GM12878 (cell line): ENCODE results near the gene PTPRN2. TPM values are rescaled to one million over a fixed set of nuclear protein-coding genes. Genes with fewer than 3 reads are reported as not detected.

ENCODE experiments used
- ATAC-seq: fragments of 200-7000 bp; cut with Tn5 transposase; 3 replicates; pipeline ENCODE4 v1.9.1; 2020; ENCODE audit warnings: mild to moderate bottlenecking, moderate library complexity
- BruUV-seq: library from RNA; stranded (reverse); fragments of 400-500 nt; replicated peaks from 2 replicates; lab custom pipeline; 2021; lab: Mats Ljungman, UMichigan
- CTCF ChIA-PET: fragments of 300-600 bp; sonication (Branson Sonifier 250); formaldehyde crosslinking; extraction: SDS; loops from one replicate; lab custom pipeline; 2021; ENCODE audit warnings: inconsistent platforms; lab: Yijun Ruan, JAX
- POLR2A ChIA-PET: fragments of 350-600 bp; formaldehyde crosslinking; extraction: SDS; loops from one replicate; lab custom pipeline; 2021; ENCODE audit warnings: inconsistent platforms; lab: Charles Lee
- RAD21 ChIA-PET: fragments of 300-600 bp; sonication (Branson Sonifier 250); formaldehyde crosslinking; loops from one replicate; lab custom pipeline; 2023; ENCODE audit warnings: antibody characterized with exemption; ENCODE audit not compliant: unreplicated experiment; lab: Charles Lee
- SMC1A ChIA-PET: fragments of 300-600 bp; sonication (Branson Sonifier 250); formaldehyde crosslinking; loops from one replicate; lab custom pipeline; 2023; ENCODE audit not compliant: unreplicated experiment, uncharacterized antibody; lab: Charles Lee
- DNase-seq: peaks from one replicate; pipeline ENCODE4 v3.0.0-alpha.2; 2011; ENCODE audit warnings: low read depth, low spot score
- FAIRE-seq: peaks from 3 replicates; lab custom pipeline; 2011; peaks lifted over from hg19 to GRCh38; lab: Jason Lieb, UNC
- H2AFZ ChIP-seq: 2 replicates; pipeline ENCODE4 v1.6.0; 2011; ENCODE audit warnings: low read depth, low read length, control low read depth; ENCODE audit not compliant: control insufficient read depth
- H3K27ac ChIP-seq: 2 replicates; pipeline ENCODE4 v1.5.1; 2011; ENCODE audit warnings: control low read depth; ENCODE audit not compliant: control insufficient read depth, insufficient read depth
- H3K27me3 ChIP-seq, 2 experiments: replicated peaks in 1 of 2; 2 replicates each; pipeline versions ENCODE4 v1.6.0 to v1.6.1; 2011; ENCODE audit warnings: low read length in 1 of 2; ENCODE audit not compliant: control insufficient read depth in 2 of 2, insufficient read depth in 2 of 2
- H3K36me3 ChIP-seq, 2 experiments: 2 replicates each; pipeline ENCODE4 v1.5.1; 2011; ENCODE audit warnings: low read length in 1 of 2; ENCODE audit not compliant: control insufficient read depth in 2 of 2, insufficient read depth in 2 of 2
- H3K4me1 ChIP-seq: 2 replicates; pipeline ENCODE4 v1.6.1; 2011; ENCODE audit warnings: mild to moderate bottlenecking, low read length, moderate library complexity, mixed read lengths; ENCODE audit not compliant: control insufficient read depth, insufficient read depth
- H3K4me2 ChIP-seq: 2 replicates; pipeline ENCODE4 v1.6.0; 2011; ENCODE audit warnings: control low read depth; ENCODE audit not compliant: control insufficient read depth, insufficient read depth
- H3K4me3 ChIP-seq: fragments of 200-600 bp; sonication (generic); 2 replicates; pipeline ENCODE4 v1.5.1; 2016
- H3K79me2 ChIP-seq: 2 replicates; pipeline ENCODE4 v1.6.0; 2011; ENCODE audit warnings: low read length; ENCODE audit not compliant: control insufficient read depth, insufficient read depth
- H3K9ac ChIP-seq: 2 replicates; pipeline ENCODE4 v1.8.0; 2011; ENCODE audit warnings: low read length, control low read depth, mixed read lengths; ENCODE audit not compliant: control insufficient read depth, insufficient read depth
- H3K9me3 ChIP-seq: replicated peaks from 3 replicates; pipeline ENCODE4 v1.5.1; 2011; ENCODE audit warnings: mild to moderate bottlenecking, low read length; ENCODE audit not compliant: control insufficient read depth, insufficient read depth
- H4K20me1 ChIP-seq: 2 replicates; pipeline ENCODE4 v1.6.0; 2011; ENCODE audit not compliant: control insufficient read depth, insufficient read depth
- BCLAF1 ChIP-seq: fragments of 450-650 bp; IDR thresholded peaks from 2 replicates; pipeline ENCODE4 v1.6.1; 2017; ENCODE audit warnings: antibody characterized with exemption, mild to moderate bottlenecking, moderate library complexity
- BHLHE40 ChIP-seq, 2 experiments: fragments of 450-650 bp in 1 of 2; IDR thresholded peaks; 2 replicates each; pipeline ENCODE4 v1.6.1; 2011 to 2017; ENCODE audit warnings: low read depth in 2 of 2, borderline replicate concordance in 1 of 2, improper control_type of control experiment in 1 of 2, low read length in 1 of 2, mild to moderate bottlenecking in 1 of 2
- CBX5 ChIP-seq: sonication (generic); IDR thresholded peaks from 2 replicates; pipeline ENCODE4 v1.6.1; 2016; ENCODE audit warnings: low read depth, moderate library complexity, mild to moderate bottlenecking, inconsistent platforms
- DPF2 ChIP-seq: fragments of 450-650 bp; IDR thresholded peaks from 2 replicates; pipeline ENCODE4 v1.6.1; 2017; ENCODE audit warnings: mild to moderate bottlenecking
- FOS ChIP-seq: IDR thresholded peaks from 3 replicates; pipeline ENCODE4 v1.6.1; 2011; ENCODE audit warnings: borderline replicate concordance; ENCODE audit not compliant: insufficient read length; ENCODE audit errors: extremely low read depth
- FOXM1 ChIP-seq: IDR thresholded peaks from 2 replicates; pipeline ENCODE4 v1.6.1; 2012; ENCODE audit warnings: low read depth, mild to moderate bottlenecking, inconsistent platforms, low read length, moderate library complexity
- HDAC6 ChIP-seq: fragments of 200-600 bp; sonication (generic); IDR thresholded peaks from one replicate; pipeline ENCODE4 v1.8.0; 2017; ENCODE audit warnings: antibody characterized with exemption; ENCODE audit not compliant: unreplicated experiment
- NFIC ChIP-seq: IDR thresholded peaks from 2 replicates; pipeline ENCODE4 v1.6.1; 2012; ENCODE audit warnings: low read depth, mild to moderate bottlenecking, inconsistent platforms, low read length, moderate library complexity
- NR2C1 ChIP-seq: fragments of 450-650 bp; IDR thresholded peaks from 2 replicates; pipeline ENCODE4 v1.6.1; 2017; ENCODE audit warnings: antibody characterized with exemption, mild to moderate bottlenecking, moderate library complexity
- SPI1 ChIP-seq: IDR thresholded peaks from 2 replicates; pipeline ENCODE4 v1.6.1; 2011; ENCODE audit warnings: low read depth, mild to moderate bottlenecking, low read length, moderate library complexity, borderline replicate concordance; ENCODE audit not compliant: insufficient read depth
- SUZ12 ChIP-seq: fragments of 200-600 bp; sonication (generic); IDR thresholded peaks from one replicate; pipeline ENCODE4 v1.6.1; 2018; ENCODE audit warnings: antibody characterized with exemption, mild to moderate bottlenecking; ENCODE audit not compliant: unreplicated experiment
- WRNIP1 ChIP-seq: IDR thresholded peaks from 2 replicates; pipeline ENCODE4 v1.6.1; 2011; ENCODE audit warnings: low read depth, low read length, improper control_type of control experiment, borderline replicate concordance
- WGBS: methylation state at CpG from one replicate; pipeline ENCODE4 v1.1.6; 2016; ENCODE audit warnings: low lambda C conversion rate; ENCODE audit not compliant: insufficient replicate concordance, insufficient coverage; ENCODE audit errors: missing lambda C conversion rate; 5-methylcytosine and 5-hydroxymethylcytosine counted together
- in situ Hi-C: fragments of 300-500 bp; cut with MboI; formaldehyde crosslinking; loops from 9 replicates; pipeline ENCODE4 v1.14.3; 2018; ENCODE audit warnings: mixed read lengths
- intact Hi-C: fragments of 100-400 bp; cut with micrococcal nuclease; formaldehyde crosslinking; loops from one replicate; pipeline ENCODE4 v1.14.2; 2022; ENCODE audit not compliant: unreplicated experiment
- polyA plus RNA-seq, 11 experiments: library from polyadenylated mRNA; depleted of rRNA in 4 of 11; unstranded in 6 of 11; stranded (reverse) in 5 of 11; fragments of >200 nt; fragmentation: Nextera tagmentation in 4 of 11; fragmentation: Illumina TruSeq in 1 of 11; extraction: Ambion mirVana in 4 of 11; extraction: Trizol in 1 of 11; gene quantifications; 1 replicate in 1 of 11; 2 replicates in 10 of 11; pipeline versions ENCODE4 v1.2.1 to v1.2.3, GENCODE V29; 2011 to 2016; ENCODE audit warnings: inconsistent platforms in 2 of 11, missing spikeins in 2 of 11, low read depth in 1 of 11
- total RNA-seq, 4 experiments: library from RNA; depleted of rRNA in 3 of 4; stranded (reverse); fragments of >200 nt in 3 of 4; fragmentation: Illumina TruSeq in 1 of 4; extraction: Trizol in 1 of 4; gene quantifications; 2 replicates each; pipeline versions ENCODE4 v1.2.1 to v1.2.3, GENCODE V29; 2013 to 2021
- TF ChIP-seq, protein P1 (sequence below): fragments of 450-650 bp; IDR thresholded peaks from 2 replicates; pipeline ENCODE4 v1.6.1; 2018; ENCODE audit warnings: borderline replicate concordance, mild to moderate bottlenecking; ENCODE audit not compliant: partially characterized antibody

PTPRN2 gene
- total and polyA plus RNA-seq, 10 of the 15 experiments (the other 5 are each of a cell fraction or from before 2014, with no cell fraction given): 5.4 TPM; not detected in 9

DNA sequence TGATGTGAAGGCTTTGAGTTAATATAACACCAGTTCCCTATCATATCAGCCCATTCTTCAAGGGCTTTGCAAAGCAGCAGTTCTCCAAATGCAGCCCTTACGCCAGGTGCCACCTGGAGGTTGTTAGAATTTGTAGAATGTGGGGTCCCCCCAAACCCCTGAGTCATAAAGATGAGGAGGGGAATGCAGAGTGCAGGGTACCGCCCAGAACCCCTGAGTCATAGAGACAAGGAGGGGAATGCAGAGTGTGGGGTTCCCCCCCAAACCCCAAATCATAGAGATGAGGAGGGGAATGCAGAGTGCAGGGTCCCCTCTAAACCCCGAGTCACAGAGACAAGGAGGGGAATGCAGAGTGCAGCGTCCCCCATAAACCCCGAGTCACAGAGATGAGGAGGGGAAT is 605.8 kb downstream of the PTPRN2 start:
- in situ Hi-C loops: no loop called here
- no peak for FAIRE-seq
- no peak for ATAC-seq
- SMC1A ChIA-PET: no interaction called here
- Histone ChIP-seq H3K27me3 (no peaks in the 10 kb centered on the region), H3K4me2 (no peak overlapping the region), H2AFZ (no peak overlapping the region), H3K9me3 (no peaks in the 10 kb centered on the region; the same call in 2 of the 3 replicates), H3K36me3 (no peaks in the 10 kb centered on the region), H3K27ac (no peak overlapping the region), H3K79me2 (no peaks in the 10 kb centered on the region), H3K9ac (no peak overlapping the region), H3K4me3 (no peak overlapping the region), H4K20me1 (no peaks in the 10 kb centered on the region), H3K4me1 (no peaks in the 10 kb centered on the region)
- BruUV-seq: no TSS peak
- POLR2A ChIA-PET: no interaction called here
- RAD21 ChIA-PET: no interaction called here
- CTCF ChIA-PET: no interaction called here
- intact Hi-C loops: no loop called here
- WGBS: 44% methylated on average over 2 of the region's 5 CpGs
- DNase-seq: no peak
- TF ChIP-seq NR2C1 (no peak), SUZ12 (no peak), BHLHE40 (IDR thresholded peaks at IDR 0.05; ENCODE audit: borderline replicate concordance in 1 of 2, low read depth in 2 of 2, low read length in 1 of 2) (no peak), FOS (no peak), CBX5 (no peak)

DNA sequence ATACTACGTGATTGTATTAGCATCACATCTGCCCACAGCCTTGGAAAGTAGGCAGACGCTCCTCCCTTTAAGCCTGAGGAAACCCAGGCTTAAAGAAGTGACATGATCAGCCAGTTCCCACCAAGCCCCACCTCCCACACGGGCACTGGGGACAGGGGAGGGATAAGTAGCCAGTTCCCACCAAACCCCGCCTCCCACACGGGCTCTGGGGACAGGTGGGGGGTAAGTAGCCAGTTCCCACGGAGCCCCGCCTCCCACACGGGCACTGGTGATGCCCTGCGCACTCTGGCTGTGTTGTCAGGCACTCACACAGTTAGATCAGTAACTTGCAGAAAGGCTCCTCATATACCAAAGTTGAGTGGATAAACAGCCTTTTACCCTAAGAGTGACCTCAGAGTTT is 606.8 kb downstream of the PTPRN2 start:
- RAD21 ChIA-PET: no interaction called here
- no peak overlapping the region for H3K4me2 ChIP-seq
- POLR2A ChIA-PET: no interaction called here
- H3K9me3 ChIP-seq: no peaks in the 10 kb centered on the region; the same call in 2 of the 3 replicates
- H3K4me1 ChIP-seq: no peaks in the 10 kb centered on the region
- no peak for DNase-seq
- no peaks in the 10 kb centered on the region for H3K36me3 ChIP-seq
- in situ Hi-C loops (no loop called here), intact Hi-C loops (no loop called here)
- 25% methylated on average over 9 of the region's 9 CpGs for WGBS
- H2AFZ ChIP-seq: no peak overlapping the region
- FAIRE-seq: no peak
- no peak overlapping the region for H3K4me3 ChIP-seq
- CTCF ChIA-PET: no interaction called here
- H3K27me3 ChIP-seq: no peaks in the 10 kb centered on the region
- ATAC-seq: no peak
- no peak overlapping the region for H3K9ac ChIP-seq
- TF ChIP-seq NFIC (no peak), HDAC6 (no peak), BCLAF1 (no peak), DPF2 (no peak), SPI1 (no peak), WRNIP1 (no peak), FOXM1 (no peak)
- TF ChIP-seq, protein P1, sequence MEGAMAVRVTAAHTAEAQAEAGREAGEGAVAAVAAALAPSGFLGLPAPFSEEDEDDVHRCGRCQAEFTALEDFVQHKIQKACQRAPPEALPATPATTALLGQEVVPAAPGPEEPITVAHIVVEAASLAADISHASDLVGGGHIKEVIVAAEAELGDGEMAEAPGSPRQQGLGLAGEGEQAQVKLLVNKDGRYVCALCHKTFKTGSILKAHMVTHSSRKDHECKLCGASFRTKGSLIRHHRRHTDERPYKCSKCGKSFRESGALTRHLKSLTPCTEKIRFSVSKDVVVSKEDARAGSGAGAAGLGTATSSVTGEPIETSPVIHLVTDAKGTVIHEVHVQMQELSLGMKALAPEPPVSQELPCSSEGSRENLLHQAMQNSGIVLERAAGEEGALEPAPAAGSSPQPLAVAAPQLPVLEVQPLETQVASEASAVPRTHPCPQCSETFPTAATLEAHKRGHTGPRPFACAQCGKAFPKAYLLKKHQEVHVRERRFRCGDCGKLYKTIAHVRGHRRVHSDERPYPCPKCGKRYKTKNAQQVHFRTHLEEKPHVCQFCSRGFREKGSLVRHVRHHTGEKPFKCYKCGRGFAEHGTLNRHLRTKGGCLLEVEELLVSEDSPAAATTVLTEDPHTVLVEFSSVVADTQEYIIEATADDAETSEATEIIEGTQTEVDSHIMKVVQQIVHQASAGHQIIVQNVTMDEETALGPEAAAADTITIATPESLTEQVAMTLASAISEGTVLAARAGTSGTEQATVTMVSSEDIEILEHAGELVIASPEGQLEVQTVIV: no peak
- no TSS peak for BruUV-seq
- no peak overlapping the region for H3K27ac ChIP-seq
- no peaks in the 10 kb centered on the region for H4K20me1 ChIP-seq
- H3K79me2 ChIP-seq: no peaks in the 10 kb centered on the region
- SMC1A ChIA-PET: no interaction called here
